Glutamatergic neuron (in vitro differentiated cells): ENCODE results near the gene FIGN. TPM values are rescaled to one million over a fixed set of nuclear protein-coding genes. Genes with fewer than 3 reads are reported as not detected.

ENCODE experiments used
- DNase-seq: peaks from one replicate; pipeline ENCODE4 v3.0.0; 2022
- H3K27ac Mint-ChIP-seq: one replicate; pipeline ENCODE4 v1.8.0; 2020; ENCODE audit warnings: mild to moderate bottlenecking, mixed read lengths, inconsistent platforms; ENCODE audit not compliant: unreplicated experiment
- H3K27me3 Mint-ChIP-seq: one replicate; pipeline ENCODE4 v1.8.0; 2020; ENCODE audit warnings: mild to moderate bottlenecking, moderate library complexity, mixed read lengths, inconsistent platforms; ENCODE audit not compliant: unreplicated experiment
- H3K36me3 Mint-ChIP-seq: one replicate; pipeline ENCODE4 v1.8.0; 2020; ENCODE audit warnings: mild to moderate bottlenecking, mixed read lengths, inconsistent platforms; ENCODE audit not compliant: unreplicated experiment
- H3K4me1 Mint-ChIP-seq: one replicate; pipeline ENCODE4 v1.8.0; 2020; ENCODE audit warnings: mild to moderate bottlenecking, low read depth, mixed read lengths, inconsistent platforms; ENCODE audit not compliant: unreplicated experiment
- H3K4me3 Mint-ChIP-seq: one replicate; pipeline ENCODE4 v1.8.0; 2020; ENCODE audit warnings: mild to moderate bottlenecking, mixed read lengths, inconsistent platforms; ENCODE audit not compliant: unreplicated experiment
- H3K9me3 Mint-ChIP-seq: one replicate; pipeline ENCODE4 v1.8.0; 2020; ENCODE audit warnings: mild to moderate bottlenecking, moderate library complexity, mixed read lengths, inconsistent platforms; ENCODE audit not compliant: unreplicated experiment
- CTCF ChIP-seq: fragments of 200-600 bp; sonication (generic); IDR thresholded peaks from one replicate; pipeline ENCODE4 v1.5.0; 2021; ENCODE audit not compliant: partially characterized antibody, unreplicated experiment
- total RNA-seq: library from RNA; stranded (reverse); fragmentation: NEBNext Ultra II Directional; extraction: Animal tissue kit (Norgen Biotek cat#: 25700); gene quantifications from one replicate; pipeline ENCODE4 v1.2.1, GENCODE V29; 2021; ENCODE audit not compliant: unreplicated experiment

The FIGN gene
- total RNA-seq, 1 donor from 2014 or later: 12.4 TPM

- H3K9me3 Mint-ChIP-seq: no peaks in the 10 kb centered on the region
- no peak for DNase-seq
- H3K27ac Mint-ChIP-seq: no peak overlapping the region
- no peaks in the 10 kb centered on the region for H3K27me3 Mint-ChIP-seq
- TF ChIP-seq CTCF: no peak
- no peak overlapping the region for H3K4me3 Mint-ChIP-seq
- H3K4me1 Mint-ChIP-seq: peaks cover 5% of the 10 kb centered on the region
- H3K36me3 Mint-ChIP-seq: no peaks in the 10 kb centered on the region
These were observed 64.9 kb downstream of the FIGN start for GRCh38 chr2:163670929-163671328.

- Mint-ChIP-seq H3K27ac (no peak overlapping the region), H3K36me3 (no peaks in the 10 kb centered on the region), H3K9me3 (no peaks in the 10 kb centered on the region), H3K4me1 (peaks cover 3% of the 10 kb centered on the region), H3K4me3 (no peak overlapping the region), H3K27me3 (no peaks in the 10 kb centered on the region)
- TF ChIP-seq CTCF: no peak
- no peak for DNase-seq
These were observed 66.3 kb downstream of the FIGN start for GRCh38 chr2:163669506-163669905.

GRCh38 chr2:163667064-163667887, 68.5 kb downstream of the FIGN start:
- H3K36me3 Mint-ChIP-seq: no peaks in the 10 kb centered on the region
- no peak overlapping the region for H3K4me3 Mint-ChIP-seq
- no peak for TF ChIP-seq CTCF
- no peaks in the 10 kb centered on the region for H3K27me3 Mint-ChIP-seq
- H3K27ac Mint-ChIP-seq: no peak overlapping the region
- peaks cover 3% of the 10 kb centered on the region for H3K4me1 Mint-ChIP-seq
- DNase-seq: no peak
- no peaks in the 10 kb centered on the region for H3K9me3 Mint-ChIP-seq

GRCh38 chr2:163665817-163666216, 70.0 kb downstream of the FIGN start:
- H3K9me3 Mint-ChIP-seq: no peaks in the 10 kb centered on the region
- no peaks in the 10 kb centered on the region for H3K36me3 Mint-ChIP-seq
- no peak overlapping the region for H3K4me3 Mint-ChIP-seq
- no peak for DNase-seq
- peaks cover 3% of the 10 kb centered on the region for H3K4me1 Mint-ChIP-seq
- no peak overlapping the region for H3K27ac Mint-ChIP-seq
- H3K27me3 Mint-ChIP-seq: no peaks in the 10 kb centered on the region
- TF ChIP-seq CTCF: no peak

- no peak for DNase-seq
- Mint-ChIP-seq H3K4me3 (no peak overlapping the region), H3K4me1 (peaks cover 3% of the 10 kb centered on the region), H3K9me3 (no peaks in the 10 kb centered on the region), H3K36me3 (no peaks in the 10 kb centered on the region), H3K27me3 (no peaks in the 10 kb centered on the region), H3K27ac (no peak overlapping the region)
- TF ChIP-seq CTCF: no peak
These were observed 70.8 kb downstream of the FIGN start for GRCh38 chr2:163665051-163665450.
